ENCODE measurements around the gene PTPRR.

The PTPRR gene

GRCh38 chr12:70657616-70658286, 262.8 kb downstream of the PTPRR start:
- in situ Hi-C loops (cut with MboI; ENCODE audit: low sequenced_read_pairs): no loop called here

GRCh38 chr12:70652451-70652850, 268.1 kb downstream of the PTPRR start:
- in situ Hi-C loops (cut with MboI; ENCODE audit: low sequenced_read_pairs): no loop called here

DNA sequence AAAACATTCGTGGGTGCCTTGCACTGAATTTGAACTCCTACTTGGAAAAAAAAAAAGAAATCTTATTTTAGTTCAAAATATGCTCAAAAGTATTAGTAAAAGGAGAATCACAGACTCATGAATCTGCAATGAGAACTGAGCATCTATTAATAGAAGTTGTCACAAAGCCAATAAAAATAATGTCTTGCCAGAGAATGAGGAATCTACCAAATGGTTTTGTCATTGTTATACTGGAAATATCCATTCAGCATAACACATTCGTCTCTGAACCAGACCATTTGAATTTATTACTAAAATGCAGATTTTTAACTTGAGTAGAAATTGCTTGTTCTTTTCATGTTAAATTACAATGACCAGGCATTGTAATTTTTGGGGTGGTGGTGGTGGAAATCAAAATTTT, 271.7 kb downstream of the PTPRR start:
- in situ Hi-C loops (cut with MboI; ENCODE audit: low sequenced_read_pairs): no loop called here

DNA sequence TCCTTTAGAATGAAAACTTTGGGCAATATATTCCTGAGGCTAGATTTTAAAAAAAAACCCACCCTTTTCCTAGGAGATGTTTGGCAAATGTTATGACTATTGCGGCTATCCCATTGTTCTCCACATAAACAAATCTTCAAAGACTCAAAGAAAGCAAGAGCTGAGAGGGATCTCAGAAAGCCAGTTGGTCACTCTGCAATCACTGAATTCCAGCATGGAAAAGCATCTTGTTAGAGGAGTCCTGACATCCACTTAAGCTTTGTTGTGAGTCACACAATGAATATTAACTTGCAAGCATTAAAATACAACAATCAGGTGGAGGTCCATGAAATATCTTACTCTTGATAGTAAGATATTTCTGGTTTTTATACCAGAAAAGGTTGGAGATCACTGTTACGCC, 272.3 kb downstream of the PTPRR start:
- in situ Hi-C loops (cut with MboI; ENCODE audit: low sequenced_read_pairs): no loop called here

DNA sequence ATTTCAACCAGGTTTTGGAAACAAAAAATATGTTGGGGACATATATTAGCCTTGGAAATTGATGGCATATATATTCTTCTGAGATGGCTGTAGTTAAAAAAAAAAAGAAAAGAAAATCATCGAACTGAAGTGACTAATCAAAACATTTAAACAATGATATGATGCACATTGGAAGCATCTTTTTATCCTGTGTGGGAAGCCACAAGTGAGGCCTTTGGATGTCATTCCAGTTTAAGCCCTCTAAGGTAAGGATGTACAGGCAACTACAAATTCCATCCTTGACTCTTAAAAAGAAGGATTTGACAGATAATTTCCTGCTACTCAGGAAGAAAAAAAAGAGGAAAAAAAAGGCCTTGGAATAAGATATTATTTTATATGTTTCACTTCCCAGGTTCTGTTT, 273.7 kb downstream of the PTPRR start:
- in situ Hi-C loops (cut with MboI; ENCODE audit: low sequenced_read_pairs): no loop called here

GRCh38 chr12:70645494-70646317, 274.8 kb downstream of the PTPRR start:
- in situ Hi-C loops (cut with MboI; ENCODE audit: low sequenced_read_pairs): no loop called here

- in situ Hi-C loops (cut with MboI; ENCODE audit: low sequenced_read_pairs): no loop called here
These were observed 275.7 kb downstream of the PTPRR start for GRCh38 chr12:70644861-70645260.

DNA sequence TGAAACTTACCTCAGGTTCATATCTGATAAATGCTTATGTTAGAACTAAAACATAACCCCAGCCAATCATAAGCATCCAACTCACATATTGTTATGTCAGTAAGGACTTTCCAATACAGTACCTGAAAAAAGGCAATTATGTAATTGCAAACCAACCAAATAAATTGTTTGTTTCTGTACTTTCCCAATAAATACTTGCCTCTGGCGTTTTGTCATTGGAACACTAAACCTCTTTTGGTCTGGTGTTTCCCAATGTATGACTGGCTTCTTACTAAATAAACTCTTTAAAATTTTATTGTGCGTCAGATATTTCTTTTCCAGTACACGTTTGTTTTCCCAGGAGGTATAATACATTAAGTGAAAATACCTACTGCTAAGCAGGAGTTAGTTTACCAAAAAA, 276.6 kb downstream of the PTPRR start:
- in situ Hi-C loops (cut with MboI; ENCODE audit: low sequenced_read_pairs): no loop called here

GRCh38 chr12:70641691-70642090, 278.8 kb downstream of the PTPRR start:
- in situ Hi-C loops (cut with MboI; ENCODE audit: low sequenced_read_pairs): no loop called here

DNA sequence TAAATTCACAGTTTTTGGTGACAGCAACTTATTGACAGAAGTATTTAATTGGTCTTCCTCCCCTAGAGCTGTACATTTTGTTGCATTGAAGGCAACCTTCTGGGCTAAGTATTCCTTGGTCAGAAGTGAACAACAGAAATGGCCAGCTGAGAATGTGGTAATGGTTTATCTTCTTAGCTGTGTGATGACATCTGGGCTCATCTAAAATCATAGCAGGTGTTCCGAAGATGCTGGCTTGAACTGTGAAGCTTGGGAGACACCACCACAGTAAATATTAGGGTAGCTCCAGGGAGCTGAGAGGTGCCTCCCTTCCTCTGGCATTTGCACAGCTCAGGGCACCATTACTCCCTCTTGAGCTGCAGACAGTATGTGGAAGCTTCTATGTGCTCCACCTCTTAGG, 279.6 kb downstream of the PTPRR start:
- in situ Hi-C loops (cut with MboI; ENCODE audit: low sequenced_read_pairs): no loop called here

DNA sequence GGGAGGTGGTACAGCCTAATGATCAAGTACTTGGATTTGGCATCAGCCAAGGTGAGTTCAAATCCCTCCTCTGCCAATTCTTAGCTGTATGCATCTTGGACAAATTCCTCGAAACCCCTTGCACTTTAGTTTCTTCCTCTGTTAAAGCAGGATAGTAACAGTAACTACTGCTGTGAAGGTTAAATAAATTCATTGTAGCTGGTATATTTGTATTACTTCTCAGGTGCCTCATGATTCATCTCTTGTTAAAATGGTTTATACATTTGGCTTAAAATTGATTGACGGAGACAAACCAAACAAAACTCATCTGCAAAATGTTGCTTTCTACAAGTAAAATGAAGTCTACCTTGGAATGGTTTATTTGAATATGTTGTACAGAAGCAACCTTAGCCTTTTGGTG, 281.0 kb downstream of the PTPRR start:
- in situ Hi-C loops (cut with MboI; ENCODE audit: low sequenced_read_pairs): no loop called here

- in situ Hi-C loops (cut with MboI; ENCODE audit: low sequenced_read_pairs): no loop called here
These were observed 281.7 kb downstream of the PTPRR start for GRCh38 chr12:70638639-70639360.

GRCh38 chr12:70637303-70638085, 283.0 kb downstream of the PTPRR start, which contains the start of gene PTPRB:
TSS of gene PTPRB (minus strand) at chr12:70637429. CDS start at chr12:70637395, 34 bp downstream.
- in situ Hi-C loops (cut with MboI; ENCODE audit: low sequenced_read_pairs): no loop called here

DNA sequence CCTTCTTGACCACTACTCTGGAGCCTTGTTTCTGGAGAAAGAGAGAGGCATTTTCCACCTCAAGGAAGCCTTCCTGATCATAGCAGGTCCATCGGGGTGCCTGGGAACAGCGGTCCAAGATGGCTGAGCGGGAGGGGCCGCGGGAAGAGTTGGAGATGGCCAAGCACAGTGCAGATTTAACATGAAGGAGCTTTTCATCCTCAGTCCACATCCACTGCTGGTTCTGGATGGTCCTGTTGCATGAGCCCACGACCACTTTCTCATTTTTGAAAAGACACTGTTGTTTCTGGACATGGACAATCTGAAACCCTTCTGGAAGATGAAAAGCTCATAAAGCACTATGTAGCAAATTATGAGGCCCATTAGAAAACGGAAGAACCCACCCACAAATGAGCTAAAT, 284.8 kb downstream of the PTPRR start:
- in situ Hi-C loops (cut with MboI; ENCODE audit: low sequenced_read_pairs): no loop called here

- in situ Hi-C loops (cut with MboI; ENCODE audit: low sequenced_read_pairs): no loop called here
These were observed 291.6 kb downstream of the PTPRR start for GRCh38 chr12:70628701-70629480.

GRCh38 chr12:70627677-70628076, 292.9 kb downstream of the PTPRR start:
- in situ Hi-C loops (cut with MboI; ENCODE audit: low sequenced_read_pairs): no loop called here

DNA sequence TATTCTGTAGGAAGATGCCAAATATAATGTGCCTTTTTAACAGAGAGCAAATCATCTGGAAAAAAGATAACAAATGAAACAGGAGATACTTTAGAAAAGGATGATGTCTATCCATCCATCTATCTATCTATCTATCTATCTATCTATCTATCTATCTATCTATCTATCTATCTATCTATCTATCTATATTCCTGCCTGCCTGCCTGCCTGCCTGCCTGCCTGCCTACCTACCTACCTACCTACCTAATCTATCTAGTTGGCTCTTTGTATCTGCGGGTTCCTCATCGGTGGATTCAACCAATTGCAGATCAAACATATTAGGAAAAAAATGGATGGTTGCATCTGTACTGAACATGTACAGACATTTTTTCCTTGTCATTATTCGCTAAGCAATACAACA, 294.4 kb downstream of the PTPRR start:
- in situ Hi-C loops (cut with MboI; ENCODE audit: low sequenced_read_pairs): no loop called here

GRCh38 chr12:70619471-70620152, 300.9 kb downstream of the PTPRR start:
- in situ Hi-C loops (cut with MboI; ENCODE audit: low sequenced_read_pairs): no loop called here

- in situ Hi-C loops (cut with MboI; ENCODE audit: low sequenced_read_pairs): no loop called here
These were observed 302.2 kb downstream of the PTPRR start for GRCh38 chr12:70618371-70618770.

DNA sequence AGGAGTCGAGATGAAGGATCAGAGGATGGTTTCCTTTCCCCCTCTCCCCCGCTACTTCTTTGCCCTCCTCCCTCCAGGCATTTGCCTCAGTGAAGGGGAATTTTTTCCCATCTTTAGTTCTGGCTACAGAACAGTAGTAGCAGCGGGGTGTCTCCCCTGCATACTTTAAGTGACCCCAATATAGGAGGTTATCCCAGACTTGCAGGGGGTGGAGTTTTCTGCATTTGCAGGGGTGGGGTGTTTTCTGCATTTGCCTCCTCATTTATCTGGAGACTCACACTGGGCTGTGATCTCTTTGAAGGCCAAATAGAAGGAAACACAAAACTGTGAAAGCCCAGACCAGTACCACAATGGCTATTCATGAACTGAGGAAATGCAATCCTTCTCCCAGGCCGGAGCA, 303.1 kb downstream of the PTPRR start:
- in situ Hi-C loops (cut with MboI; ENCODE audit: low sequenced_read_pairs): no loop called here
